Measurements from ENCODE around the gene GLT6D1.

DNA sequence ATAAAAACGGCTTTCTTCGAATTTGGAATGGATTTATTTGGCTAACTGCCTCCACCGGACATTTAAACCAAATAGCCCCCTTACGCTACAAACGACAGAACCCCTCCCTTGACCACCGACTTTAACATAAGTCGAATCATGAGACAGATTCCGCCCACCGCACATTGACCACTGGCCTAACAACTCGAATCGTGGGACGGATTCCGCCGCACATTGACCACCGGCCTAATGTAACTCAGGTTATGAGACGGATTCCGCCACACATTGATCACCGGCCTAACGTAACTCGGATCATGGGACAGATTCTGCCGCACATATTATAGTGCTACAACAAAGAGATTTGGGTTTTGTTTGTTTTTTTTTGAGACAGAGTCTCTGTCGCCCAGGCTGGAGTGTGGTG lies 21.1 kb upstream of the GLT6D1 start:
- TF ChIP-seq, protein P1, sequence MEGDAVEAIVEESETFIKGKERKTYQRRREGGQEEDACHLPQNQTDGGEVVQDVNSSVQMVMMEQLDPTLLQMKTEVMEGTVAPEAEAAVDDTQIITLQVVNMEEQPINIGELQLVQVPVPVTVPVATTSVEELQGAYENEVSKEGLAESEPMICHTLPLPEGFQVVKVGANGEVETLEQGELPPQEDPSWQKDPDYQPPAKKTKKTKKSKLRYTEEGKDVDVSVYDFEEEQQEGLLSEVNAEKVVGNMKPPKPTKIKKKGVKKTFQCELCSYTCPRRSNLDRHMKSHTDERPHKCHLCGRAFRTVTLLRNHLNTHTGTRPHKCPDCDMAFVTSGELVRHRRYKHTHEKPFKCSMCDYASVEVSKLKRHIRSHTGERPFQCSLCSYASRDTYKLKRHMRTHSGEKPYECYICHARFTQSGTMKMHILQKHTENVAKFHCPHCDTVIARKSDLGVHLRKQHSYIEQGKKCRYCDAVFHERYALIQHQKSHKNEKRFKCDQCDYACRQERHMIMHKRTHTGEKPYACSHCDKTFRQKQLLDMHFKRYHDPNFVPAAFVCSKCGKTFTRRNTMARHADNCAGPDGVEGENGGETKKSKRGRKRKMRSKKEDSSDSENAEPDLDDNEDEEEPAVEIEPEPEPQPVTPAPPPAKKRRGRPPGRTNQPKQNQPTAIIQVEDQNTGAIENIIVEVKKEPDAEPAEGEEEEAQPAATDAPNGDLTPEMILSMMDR (conservative IDR thresholded peaks at IDR 0.05), result no peak
- no peak for TF ChIP-seq EZH2 (IDR thresholded peaks at IDR 0.05; ENCODE audit: low read depth)

Measured in PC-9 (cell line).